ENCODE data around the gene NENF.

The NENF gene

DNA sequence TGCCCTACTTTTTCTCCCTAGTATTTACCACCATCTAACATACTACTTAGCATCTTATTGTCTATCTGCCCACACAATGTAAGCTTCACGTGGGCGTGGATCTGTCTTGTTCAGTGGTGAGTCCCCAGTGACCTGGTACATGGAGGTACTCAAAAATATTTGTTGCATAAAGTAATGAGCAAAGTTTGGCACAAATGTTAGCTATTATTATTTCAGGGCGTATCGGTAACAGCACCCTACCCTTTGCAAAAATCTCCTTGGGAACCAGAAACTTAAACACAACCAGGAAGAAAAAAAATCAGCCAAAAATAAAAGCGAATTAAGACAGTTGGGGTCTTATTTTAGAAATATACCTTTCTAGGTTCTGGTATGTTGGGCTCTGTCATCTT lies 454 bp upstream of the NENF start:
- peak; percentile 31 for DNase-seq

DNA sequence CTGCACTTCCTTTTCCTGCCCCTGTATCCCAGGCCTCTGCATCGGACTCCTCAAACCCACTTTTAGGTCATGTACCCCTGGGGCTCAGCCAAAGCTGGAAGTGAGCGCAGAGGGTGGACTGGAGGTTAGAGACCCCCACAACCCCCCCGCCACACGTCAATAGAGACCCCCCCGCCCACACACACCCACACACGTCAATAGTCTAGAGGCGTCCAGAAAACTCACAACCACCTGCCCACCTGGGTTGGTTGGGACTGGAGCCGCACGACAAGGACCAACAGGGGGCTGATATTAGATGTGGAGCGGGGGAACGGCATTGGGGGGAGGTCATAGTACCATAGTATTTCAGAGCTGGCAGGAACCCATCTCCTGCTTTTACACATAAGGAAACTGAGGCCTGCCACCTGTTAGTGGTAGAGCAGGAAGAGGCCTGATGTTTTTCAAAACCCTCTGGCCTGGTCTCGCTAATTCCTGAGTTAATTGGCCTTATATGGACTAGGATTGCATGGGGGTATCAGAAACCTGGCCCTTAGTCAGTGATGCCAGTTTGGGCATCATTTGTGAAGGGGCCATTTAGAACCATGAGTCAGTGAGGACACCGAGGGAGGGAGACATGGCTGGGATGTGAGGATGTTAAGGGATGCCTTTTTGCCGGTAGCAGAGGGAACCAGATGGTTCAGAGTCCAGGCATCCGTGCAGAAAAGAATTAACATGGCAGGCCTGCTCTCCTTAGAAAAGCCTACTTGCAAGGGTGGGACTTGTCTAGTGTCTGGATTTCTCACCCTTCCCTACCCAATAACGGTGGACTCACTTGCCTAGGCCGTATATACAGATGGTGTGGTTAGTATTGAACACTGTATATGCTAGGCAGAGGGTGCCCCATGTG lies 1.1 kb downstream of the NENF start:
- DNase-seq, result peak; percentile 17

DNA sequence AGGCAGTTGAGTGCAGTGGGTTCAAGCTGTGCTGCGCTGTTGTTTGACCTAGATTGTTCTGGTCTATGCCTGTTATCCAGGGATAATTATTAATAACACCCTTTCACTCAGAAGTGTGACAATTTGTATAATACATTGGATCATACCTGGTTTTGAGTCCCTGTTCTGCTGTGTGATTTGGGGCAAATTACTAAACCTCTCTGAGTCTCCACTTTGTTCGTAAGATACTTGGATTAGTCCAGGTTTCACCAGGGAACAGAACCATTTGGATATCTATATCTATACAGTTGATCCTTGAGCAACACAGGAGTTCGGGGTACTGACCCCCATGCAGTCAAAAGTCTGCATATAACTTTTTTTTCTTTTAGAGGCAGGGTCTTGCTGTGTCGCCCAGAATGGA lies 2.3 kb downstream of the NENF start:
- DNase-seq, result no peak

DNA sequence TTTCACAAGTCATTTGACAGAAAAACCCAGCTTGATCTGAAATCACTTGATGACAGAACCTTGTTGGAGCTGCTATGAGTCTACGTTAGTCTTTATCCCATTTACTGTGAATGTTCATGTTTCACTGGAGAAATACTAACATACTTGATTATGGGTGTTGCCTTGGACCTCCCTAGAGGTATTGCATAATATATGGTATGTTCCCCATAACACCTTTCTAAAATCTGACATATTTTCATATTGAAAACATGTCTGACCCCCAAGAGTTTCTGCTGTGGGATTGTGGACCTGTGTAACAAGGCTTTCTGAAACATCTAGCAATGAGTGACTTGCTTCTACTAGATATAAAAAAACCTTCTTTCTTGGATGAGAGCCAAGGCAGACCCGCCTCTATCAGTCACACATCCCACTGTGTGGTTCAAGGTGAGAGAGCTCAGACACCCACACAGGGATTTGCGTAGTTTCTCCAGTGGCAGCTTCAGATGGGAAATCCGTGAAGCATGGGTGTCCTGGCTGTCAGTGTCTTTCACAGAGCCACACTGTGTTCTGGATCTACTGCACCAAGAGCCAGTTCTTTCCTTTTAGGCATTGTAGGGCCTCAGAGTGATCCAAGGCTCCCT lies 4.6 kb downstream of the NENF start:
- peak; percentile 49 for DNase-seq

DNA sequence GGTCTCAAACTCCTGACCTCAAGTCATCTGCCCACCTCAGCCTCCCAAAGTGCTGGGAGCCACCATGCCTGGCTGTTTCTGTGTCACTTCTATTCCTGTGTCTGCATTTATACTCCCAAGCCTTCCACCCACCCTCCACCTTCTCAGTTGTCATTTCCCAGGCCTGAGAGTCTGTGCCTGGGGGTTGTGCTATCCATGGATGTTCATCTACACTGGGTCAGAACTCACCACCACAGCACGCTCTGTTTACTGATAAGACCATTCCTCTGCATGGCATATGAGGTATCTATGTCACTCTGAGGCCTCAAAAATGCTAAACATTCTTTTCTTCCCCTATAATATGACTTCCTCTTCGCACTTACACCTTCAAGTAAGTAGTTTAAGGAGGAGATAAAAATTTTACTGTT lies 6.1 kb downstream of the NENF start:
- no peak for DNase-seq

GRCh38 chr1:212440419-212440818 lies 7.7 kb downstream of the NENF start:
- DNase-seq, result no peak

DNA sequence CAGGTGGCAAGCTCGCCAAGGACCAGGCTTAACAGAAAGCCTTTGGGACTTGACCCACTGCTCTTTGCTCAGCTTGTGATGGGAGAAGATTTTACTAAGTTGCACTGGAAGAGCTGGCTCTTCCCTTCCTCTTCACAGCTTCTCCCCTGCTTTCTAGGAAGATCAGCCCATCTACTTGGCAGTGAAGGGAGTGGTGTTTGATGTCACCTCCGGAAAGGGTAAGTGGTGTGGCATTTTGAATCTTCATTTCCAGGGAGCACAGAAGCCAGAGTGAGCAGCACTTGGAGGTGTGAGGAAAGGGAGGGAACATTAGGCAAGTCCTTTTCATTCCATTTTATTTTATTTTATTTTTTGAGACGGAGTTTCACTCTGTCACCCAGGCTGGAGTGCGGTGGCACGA lies 9.7 kb downstream of the NENF start:
- no peak for DNase-seq

- no peak for DNase-seq
Observed at GRCh38 chr1:212446333-212446732, 13.6 kb downstream of the NENF start.

DNA sequence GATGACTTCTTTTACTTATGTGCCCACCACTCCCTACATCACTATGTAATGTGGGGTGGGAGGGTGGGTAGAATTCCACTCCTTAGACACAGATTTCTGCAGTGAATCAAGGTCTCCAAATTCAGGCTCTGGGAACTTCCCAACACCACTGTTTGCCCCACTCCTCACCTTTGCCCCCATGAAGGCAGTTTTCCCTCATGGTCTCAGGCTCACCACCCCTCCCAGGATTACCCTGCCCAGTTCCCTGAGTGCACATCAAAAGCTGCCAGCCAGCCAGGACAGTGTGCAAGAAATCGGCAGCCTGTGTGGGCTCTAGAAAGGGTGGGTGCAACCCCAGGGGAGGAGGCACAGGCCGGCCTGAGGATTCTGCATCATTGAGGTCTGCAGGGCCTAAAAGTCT lies 14.8 kb downstream of the NENF start:
- no peak for DNase-seq

- DNase-seq, result no peak
Observed at GRCh38 chr1:212450331-212450881, 17.7 kb downstream of the NENF start.

- no peak for DNase-seq
Observed at GRCh38 chr1:212451416-212452322, 18.9 kb downstream of the NENF start.

DNA sequence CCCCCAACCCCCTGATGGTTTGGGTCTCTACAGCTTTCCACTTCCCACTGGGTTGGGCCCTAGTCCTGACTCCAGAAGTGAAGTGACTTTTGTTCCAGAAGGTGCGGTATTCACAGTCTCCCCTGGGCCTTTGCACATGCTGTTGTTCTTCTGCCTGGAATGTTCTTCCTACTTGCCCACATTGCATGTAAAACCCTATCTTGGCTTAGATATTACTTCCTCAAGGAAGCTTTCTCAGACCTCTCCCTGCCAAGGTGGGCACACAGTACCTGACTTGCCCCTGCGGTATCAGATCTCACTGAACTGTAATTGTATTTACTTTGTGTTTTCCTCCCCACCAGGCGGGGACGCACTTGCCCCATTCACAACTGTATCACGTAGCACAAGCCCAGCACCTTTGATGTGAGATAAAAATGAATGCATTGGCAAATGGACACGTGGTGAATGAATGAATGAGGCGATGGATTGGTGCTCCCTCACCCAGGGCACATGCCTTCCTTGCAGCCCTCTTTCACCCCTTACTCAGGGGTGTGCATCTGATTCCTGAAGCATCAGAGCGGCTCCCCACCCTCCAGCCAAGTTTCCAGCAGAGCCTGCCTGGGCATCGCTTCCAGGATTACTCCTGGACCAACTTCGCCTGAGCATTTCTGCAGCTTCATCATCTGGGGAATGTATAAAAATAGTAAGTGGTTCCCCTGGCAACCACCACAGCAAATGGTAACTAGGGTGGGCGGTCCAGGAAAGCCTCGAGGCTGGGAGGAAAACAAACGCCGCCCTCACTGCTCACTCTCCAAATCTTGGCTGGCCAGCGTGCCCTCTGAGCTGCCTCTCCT lies 19.8 kb downstream of the NENF start:
- no peak for DNase-seq

DNA sequence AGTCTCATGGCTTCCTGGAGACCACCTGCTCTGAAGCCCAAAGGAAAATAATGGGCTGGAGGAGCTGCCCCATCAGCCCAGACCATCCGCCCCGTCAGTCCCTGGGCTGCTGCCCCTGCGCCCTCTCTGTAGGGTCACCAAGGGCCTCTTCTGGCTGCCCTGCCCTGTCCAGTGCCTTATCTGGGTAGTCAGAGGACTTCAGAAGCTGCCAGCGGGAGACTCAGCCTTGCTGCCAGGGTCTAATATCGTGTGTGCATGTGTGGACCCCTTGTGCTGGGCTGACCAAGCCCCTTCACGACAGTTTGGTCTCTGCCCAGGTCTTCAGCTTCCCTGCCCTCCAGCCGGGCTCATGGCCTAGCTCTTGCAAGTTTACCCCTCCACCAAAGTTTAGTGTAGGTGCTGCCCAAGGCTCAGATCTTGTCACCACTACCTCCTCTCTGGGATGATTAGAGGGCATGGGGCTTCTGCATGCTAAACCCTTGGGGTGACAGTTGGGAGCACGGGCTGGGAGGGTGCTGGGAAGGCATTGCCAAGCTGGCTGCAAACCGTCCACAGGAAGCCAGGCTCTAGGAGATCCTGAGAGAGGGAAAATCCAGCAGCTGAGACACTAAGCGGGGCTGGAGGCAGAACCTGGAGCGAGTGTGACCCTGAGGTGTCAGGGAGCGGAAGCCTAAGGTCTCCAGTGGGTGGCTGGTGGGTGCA lies 20.6 kb downstream of the NENF start:
- no peak for DNase-seq

- no peak for DNase-seq
Observed at GRCh38 chr1:212454741-212455140, 22.0 kb downstream of the NENF start.

GRCh38 chr1:212455401-212455800 lies 22.7 kb downstream of the NENF start:
- DNase-seq, result no peak

GRCh38 chr1:212455803-212456528 lies 23.2 kb downstream of the NENF start:
- DNase-seq, result peak; percentile 78

GRCh38 chr1:212457740-212458338 lies 25.1 kb downstream of the NENF start:
- peak; percentile 74 for DNase-seq

- peak; percentile 24 for DNase-seq
Observed at GRCh38 chr1:212458817-212459216, 26.1 kb downstream of the NENF start.

DNA sequence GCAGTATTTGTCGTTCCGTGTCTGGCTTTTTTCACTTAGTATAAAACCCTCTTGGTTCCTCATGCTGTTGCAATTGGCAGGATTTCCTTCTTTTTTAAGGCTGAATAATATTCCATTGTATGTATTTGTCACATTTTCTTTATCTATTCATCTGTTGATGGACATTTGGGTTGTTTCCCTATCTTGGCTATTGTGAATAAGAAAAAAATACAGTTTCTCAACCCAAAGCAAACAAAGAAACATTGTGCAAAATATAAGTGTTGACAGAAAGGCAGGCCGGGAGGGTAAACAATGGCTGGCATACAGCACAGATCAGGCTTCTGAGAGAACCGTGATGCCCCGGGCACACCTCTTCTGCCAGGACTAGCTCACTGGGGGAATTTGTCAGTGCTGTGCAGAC lies 26.9 kb downstream of the NENF start:
- DNase-seq, result no peak

GRCh38 chr1:212460376-212460775 lies 27.7 kb downstream of the NENF start:
- DNase-seq, result no peak

All from NCI-H69 (cell line).